ENCODE results near the gene TUT4.

Gene TUT4

GRCh38 chr1:52550447-52550846 lies 2.4 kb downstream of the TUT4 start:
- TF ChIP-seq, protein P1, sequence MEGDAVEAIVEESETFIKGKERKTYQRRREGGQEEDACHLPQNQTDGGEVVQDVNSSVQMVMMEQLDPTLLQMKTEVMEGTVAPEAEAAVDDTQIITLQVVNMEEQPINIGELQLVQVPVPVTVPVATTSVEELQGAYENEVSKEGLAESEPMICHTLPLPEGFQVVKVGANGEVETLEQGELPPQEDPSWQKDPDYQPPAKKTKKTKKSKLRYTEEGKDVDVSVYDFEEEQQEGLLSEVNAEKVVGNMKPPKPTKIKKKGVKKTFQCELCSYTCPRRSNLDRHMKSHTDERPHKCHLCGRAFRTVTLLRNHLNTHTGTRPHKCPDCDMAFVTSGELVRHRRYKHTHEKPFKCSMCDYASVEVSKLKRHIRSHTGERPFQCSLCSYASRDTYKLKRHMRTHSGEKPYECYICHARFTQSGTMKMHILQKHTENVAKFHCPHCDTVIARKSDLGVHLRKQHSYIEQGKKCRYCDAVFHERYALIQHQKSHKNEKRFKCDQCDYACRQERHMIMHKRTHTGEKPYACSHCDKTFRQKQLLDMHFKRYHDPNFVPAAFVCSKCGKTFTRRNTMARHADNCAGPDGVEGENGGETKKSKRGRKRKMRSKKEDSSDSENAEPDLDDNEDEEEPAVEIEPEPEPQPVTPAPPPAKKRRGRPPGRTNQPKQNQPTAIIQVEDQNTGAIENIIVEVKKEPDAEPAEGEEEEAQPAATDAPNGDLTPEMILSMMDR (IDR thresholded peaks at IDR 0.05; ENCODE audit: low read depth, low read length) = no peak
- H3K4me3 ChIP-seq (ENCODE audit: low read depth, low read length) = no peak overlapping the region

- TF ChIP-seq, protein P1 (IDR thresholded peaks at IDR 0.05; ENCODE audit: low read depth, low read length) = no peak
- H3K4me3 ChIP-seq (ENCODE audit: low read depth, low read length) = no peak overlapping the region
Measured at GRCh38 chr1:52549267-52549666, 3.6 kb downstream of the TUT4 start.

GRCh38 chr1:52546852-52547251 lies 6.0 kb downstream of the TUT4 start:
- TF ChIP-seq, protein P1 (IDR thresholded peaks at IDR 0.05; ENCODE audit: low read depth, low read length) = no peak
- no peak overlapping the region for H3K4me3 ChIP-seq (ENCODE audit: low read depth, low read length)

GRCh38 chr1:52544665-52545525 lies 8.0 kb downstream of the TUT4 start:
- TF ChIP-seq, protein P1 (IDR thresholded peaks at IDR 0.05; ENCODE audit: low read depth, low read length) = no peak
- no peak overlapping the region for H3K4me3 ChIP-seq (ENCODE audit: low read depth, low read length)

- no peak overlapping the region for H3K4me3 ChIP-seq (ENCODE audit: low read depth, low read length)
- TF ChIP-seq, protein P1 (IDR thresholded peaks at IDR 0.05; ENCODE audit: low read depth, low read length) = no peak
Measured at GRCh38 chr1:52542085-52542688, 10.7 kb downstream of the TUT4 start.

- TF ChIP-seq, protein P1 (IDR thresholded peaks at IDR 0.05; ENCODE audit: low read depth, low read length) = no peak
- no peak overlapping the region for H3K4me3 ChIP-seq (ENCODE audit: low read depth, low read length)
Measured at GRCh38 chr1:52534928-52535764, 17.7 kb downstream of the TUT4 start.

Data from WI38 (cell line).